Measurements from ENCODE around the gene BPIFB2.

BPIFB2 gene

GRCh38 chr20:32983459-32984112 lies 23.9 kb upstream of the BPIFB2 start:
- H3K4me3 ChIP-seq (replicated peaks; ENCODE audit: low read depth, low read length) = no peak overlapping the region
- no peak for TF ChIP-seq CTCF (IDR thresholded peaks at IDR 0.05; ENCODE audit: low read length, missing control alignments)
- DNase-seq (ENCODE audit: low read depth) = no peak

GRCh38 chr20:32984196-32984595 lies 23.3 kb upstream of the BPIFB2 start:
- TF ChIP-seq CTCF (IDR thresholded peaks at IDR 0.05; ENCODE audit: low read length, missing control alignments) = no peak
- no peak overlapping the region for H3K4me3 ChIP-seq (replicated peaks; ENCODE audit: low read depth, low read length)
- DNase-seq (ENCODE audit: low read depth) = no peak

GRCh38 chr20:32984631-32985354 lies 22.7 kb upstream of the BPIFB2 start:
- H3K4me3 ChIP-seq (replicated peaks; ENCODE audit: low read depth, low read length) = no peak overlapping the region
- TF ChIP-seq CTCF (IDR thresholded peaks at IDR 0.05; ENCODE audit: low read length, missing control alignments) = no peak
- no peak for DNase-seq (ENCODE audit: low read depth)

- DNase-seq (ENCODE audit: low read depth) = no peak
- TF ChIP-seq CTCF (IDR thresholded peaks at IDR 0.05; ENCODE audit: low read length, missing control alignments) = no peak
- no peak overlapping the region for H3K4me3 ChIP-seq (replicated peaks; ENCODE audit: low read depth, low read length)
Measured at GRCh38 chr20:32985596-32985995, 21.9 kb upstream of the BPIFB2 start.

GRCh38 chr20:32986331-32986966 lies 21.1 kb upstream of the BPIFB2 start:
- H3K4me3 ChIP-seq (replicated peaks; ENCODE audit: low read depth, low read length) = no peak overlapping the region
- no peak for TF ChIP-seq CTCF (IDR thresholded peaks at IDR 0.05; ENCODE audit: low read length, missing control alignments)
- no peak for DNase-seq (ENCODE audit: low read depth)

GRCh38 chr20:32987044-32987825 lies 20.3 kb upstream of the BPIFB2 start:
- no peak for DNase-seq (ENCODE audit: low read depth)
- TF ChIP-seq CTCF (IDR thresholded peaks at IDR 0.05; ENCODE audit: low read length, missing control alignments) = no peak
- no peak overlapping the region for H3K4me3 ChIP-seq (replicated peaks; ENCODE audit: low read depth, low read length)

Measured in fibroblast of pulmonary artery (primary cell).